Measurements from ENCODE around the gene INTS1. TPM values are rescaled to one million over a fixed set of nuclear protein-coding genes. Genes with fewer than 3 reads are reported as not detected.

The INTS1 gene
- total RNA-seq, 1 donor from 2014 or later: 97.9 TPM

- H3K36me3 Mint-ChIP-seq (ENCODE audit: low read depth): no peaks in the 10 kb centered on the region
- H3K27ac Mint-ChIP-seq: no peak overlapping the region
- no peaks in the 10 kb centered on the region for H3K4me1 Mint-ChIP-seq (ENCODE audit: low read depth)
- intact Hi-C loops (cut with micrococcal nuclease): no loop called here
- H3K27me3 Mint-ChIP-seq (ENCODE audit: insufficient read depth): no peaks in the 10 kb centered on the region
- no peak for DNase-seq (ENCODE audit: low spot score)
- no peaks in the 10 kb centered on the region for H3K9me3 Mint-ChIP-seq
- H3K4me3 Mint-ChIP-seq: no peak overlapping the region
Measured at GRCh38 chr7:1546909-1547776, 43.0 kb upstream of the INTS1 start.

- Mint-ChIP-seq H3K36me3 (ENCODE audit: low read depth) (no peaks in the 10 kb centered on the region), H3K4me1 (ENCODE audit: low read depth) (no peaks in the 10 kb centered on the region), H3K27ac (no peak overlapping the region), H3K4me3 (no peak overlapping the region), H3K9me3 (no peaks in the 10 kb centered on the region), H3K27me3 (ENCODE audit: insufficient read depth) (no peaks in the 10 kb centered on the region)
- no peak for DNase-seq (ENCODE audit: low spot score)
- intact Hi-C loops (cut with micrococcal nuclease): no loop called here
Measured at GRCh38 chr7:1546274-1546908, 42.2 kb upstream of the INTS1 start.

GRCh38 chr7:1545417-1546246 is 41.4 kb upstream of the INTS1 start:
- Mint-ChIP-seq H3K4me1 (ENCODE audit: low read depth) (no peaks in the 10 kb centered on the region), H3K27ac (no peak overlapping the region), H3K9me3 (no peaks in the 10 kb centered on the region), H3K4me3 (no peak overlapping the region), H3K27me3 (ENCODE audit: insufficient read depth) (no peaks in the 10 kb centered on the region), H3K36me3 (ENCODE audit: low read depth) (no peaks in the 10 kb centered on the region)
- DNase-seq (ENCODE audit: low spot score): no peak
- intact Hi-C loops (cut with micrococcal nuclease): no loop called here

GRCh38 chr7:1544896-1545416 is 40.8 kb upstream of the INTS1 start:
- H3K36me3 Mint-ChIP-seq (ENCODE audit: low read depth): no peaks in the 10 kb centered on the region
- H3K9me3 Mint-ChIP-seq: no peaks in the 10 kb centered on the region
- no peak overlapping the region for H3K27ac Mint-ChIP-seq
- no peak for DNase-seq (ENCODE audit: low spot score)
- no peak overlapping the region for H3K4me3 Mint-ChIP-seq
- no peaks in the 10 kb centered on the region for H3K27me3 Mint-ChIP-seq (ENCODE audit: insufficient read depth)
- H3K4me1 Mint-ChIP-seq (ENCODE audit: low read depth): no peaks in the 10 kb centered on the region
- intact Hi-C loops (cut with micrococcal nuclease): no loop called here

- Mint-ChIP-seq H3K9me3 (no peaks in the 10 kb centered on the region), H3K4me1 (ENCODE audit: low read depth) (no peaks in the 10 kb centered on the region)
- intact Hi-C loops (cut with micrococcal nuclease): no loop called here
Measured at GRCh38 chr7:1544178-1544895, 40.1 kb upstream of the INTS1 start.

DNA sequence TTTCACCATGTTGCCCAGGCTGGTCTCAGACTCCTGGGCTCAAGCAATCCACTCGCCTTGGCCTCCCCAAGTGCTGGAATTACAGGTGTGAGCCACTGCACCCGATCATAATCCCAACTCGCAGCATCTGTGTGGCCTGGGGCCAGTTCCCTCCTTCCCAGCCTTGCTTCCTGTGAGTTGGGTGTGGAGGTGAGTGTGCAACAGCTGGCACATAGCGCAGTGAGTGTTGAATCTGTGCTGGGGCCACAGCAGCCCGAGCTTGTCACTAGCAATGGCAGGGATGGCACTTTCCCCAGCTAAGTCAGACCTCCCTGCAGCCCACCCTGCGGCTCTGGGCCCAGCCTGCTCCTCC is 39.6 kb upstream of the INTS1 start:
- DNase-seq (ENCODE audit: low spot score): no peak
- no peaks in the 10 kb centered on the region for H3K9me3 Mint-ChIP-seq
- H3K27me3 Mint-ChIP-seq (ENCODE audit: insufficient read depth): no peaks in the 10 kb centered on the region
- no peak overlapping the region for H3K4me3 Mint-ChIP-seq
- no peaks in the 10 kb centered on the region for H3K4me1 Mint-ChIP-seq (ENCODE audit: low read depth)
- H3K27ac Mint-ChIP-seq: no peak overlapping the region
- intact Hi-C loops (cut with micrococcal nuclease): no loop called here
- H3K36me3 Mint-ChIP-seq (ENCODE audit: low read depth): no peaks in the 10 kb centered on the region

More at GRCh38 chr7:1544178-1544895, 40.1 kb upstream of the INTS1 start:
- Mint-ChIP-seq H3K36me3 (ENCODE audit: low read depth) (no peaks in the 10 kb centered on the region), H3K27ac (no peak overlapping the region), H3K4me3 (no peak overlapping the region), H3K27me3 (ENCODE audit: insufficient read depth) (no peaks in the 10 kb centered on the region)
- no peak for DNase-seq (ENCODE audit: low spot score)

- Mint-ChIP-seq H3K4me3 (no peak overlapping the region), H3K27ac (no peak overlapping the region), H3K36me3 (ENCODE audit: low read depth) (no peaks in the 10 kb centered on the region), H3K9me3 (no peaks in the 10 kb centered on the region), H3K27me3 (ENCODE audit: insufficient read depth) (no peaks in the 10 kb centered on the region), H3K4me1 (ENCODE audit: low read depth) (no peaks in the 10 kb centered on the region)
- intact Hi-C loops (cut with micrococcal nuclease): no loop called here
- no peak for DNase-seq (ENCODE audit: low spot score)
Measured at GRCh38 chr7:1542841-1543747, 38.9 kb upstream of the INTS1 start.

DNA sequence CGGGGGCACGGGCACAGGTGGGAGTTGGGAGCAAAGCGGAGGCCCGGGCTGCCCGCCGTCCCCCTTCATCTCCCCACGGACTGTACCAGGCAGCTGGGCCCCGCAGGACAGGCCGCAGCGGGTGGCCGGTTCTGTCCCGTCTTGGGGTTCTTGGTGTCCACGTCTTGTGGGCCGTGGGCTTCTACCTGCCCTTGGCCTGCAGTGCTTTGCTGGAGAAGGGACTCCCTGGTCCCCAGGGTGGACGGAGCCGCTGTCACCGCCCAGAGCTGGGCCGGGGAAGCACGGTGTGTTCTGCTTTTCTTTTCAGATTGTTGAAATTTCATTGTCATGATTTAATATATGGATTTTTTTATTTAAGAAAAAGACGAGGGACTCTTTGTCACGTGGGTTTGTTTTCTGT is 38.1 kb upstream of the INTS1 start:
- intact Hi-C loops (cut with micrococcal nuclease): no loop called here
- H3K4me1 Mint-ChIP-seq (ENCODE audit: low read depth): no peaks in the 10 kb centered on the region
- H3K36me3 Mint-ChIP-seq (ENCODE audit: low read depth): no peaks in the 10 kb centered on the region
- no peaks in the 10 kb centered on the region for H3K27me3 Mint-ChIP-seq (ENCODE audit: insufficient read depth)
- H3K27ac Mint-ChIP-seq: no peak overlapping the region
- DNase-seq (ENCODE audit: low spot score): no peak
- no peaks in the 10 kb centered on the region for H3K9me3 Mint-ChIP-seq
- no peak overlapping the region for H3K4me3 Mint-ChIP-seq

GRCh38 chr7:1541431-1542162 is 37.4 kb upstream of the INTS1 start:
- H3K4me1 Mint-ChIP-seq (ENCODE audit: low read depth): no peaks in the 10 kb centered on the region
- H3K27ac Mint-ChIP-seq: no peak overlapping the region
- intact Hi-C loops (cut with micrococcal nuclease): no loop called here
- H3K9me3 Mint-ChIP-seq: no peaks in the 10 kb centered on the region
- no peaks in the 10 kb centered on the region for H3K36me3 Mint-ChIP-seq (ENCODE audit: low read depth)
- no peak for DNase-seq (ENCODE audit: low spot score)
- H3K4me3 Mint-ChIP-seq: no peak overlapping the region
- H3K27me3 Mint-ChIP-seq (ENCODE audit: insufficient read depth): no peaks in the 10 kb centered on the region

- no peak for DNase-seq (ENCODE audit: low spot score)
- Mint-ChIP-seq H3K9me3 (no peaks in the 10 kb centered on the region), H3K36me3 (ENCODE audit: low read depth) (peaks cover 2% of the 10 kb centered on the region), H3K27ac (no peak overlapping the region), H3K27me3 (ENCODE audit: insufficient read depth) (no peaks in the 10 kb centered on the region), H3K4me3 (no peak overlapping the region), H3K4me1 (ENCODE audit: low read depth) (no peaks in the 10 kb centered on the region)
- intact Hi-C loops (cut with micrococcal nuclease): no loop called here
Measured at GRCh38 chr7:1540776-1541271, 36.6 kb upstream of the INTS1 start.

Data from activated T-helper 1 cell treated with anti-CD3 and anti-CD28 coated beads, Interleukin-12 subunit alpha, Interleukin-12 subunit beta, Interleukin-2, Interleukin-4 antibody, amounts not matched to agents 30 ng/mL and 10 ng/mL and 1 ng/mL, durations not matched to agents 14 hours and 24 hours and 36 hours (primary cell).